ENCODE measurements around the gene LTC4S.

GRCh38 chr5:179836225-179837019 lies 42.6 kb downstream of the LTC4S start:
- TF ChIP-seq EZH2 (IDR thresholded peaks at IDR 0.05; ENCODE audit: insufficient read depth, poor library complexity, severe bottlenecking) (no peak), EZH2phosphoT487 (IDR thresholded peaks at IDR 0.05; ENCODE audit: insufficient read depth, low read depth) (no peak)

Measured in GM23248 (cell line).